H1 (cell line): ENCODE results near the gene RBFOX1. TPM values are rescaled to one million over a fixed set of nuclear protein-coding genes. Genes with fewer than 3 reads are reported as not detected.

Experiments used
- CTCF ChIA-PET: fragments of 300-600 bp; sonication (Branson Sonifier 250); formaldehyde crosslinking; loops from one replicate; lab custom pipeline; 2021; ENCODE audit not compliant: partially characterized antibody; lab: Charles Lee
- POLR2A ChIA-PET: fragments of 300-600 bp; sonication (Branson Sonifier 250); formaldehyde crosslinking; loops from one replicate; lab custom pipeline; 2021; ENCODE audit warnings: inconsistent platforms; ENCODE audit not compliant: partially characterized antibody; lab: Charles Lee
- DNase-seq, 2 experiments: peaks; one replicate each; pipeline versions ENCODE4 v3.0.0 to v3.0.0-alpha.2; 2010 to 2022; ENCODE audit warnings: low spot score in 2 of 2, low read depth in 1 of 2, mixed read lengths in 1 of 2
- FAIRE-seq: peaks from 2 replicates; lab custom pipeline; 2011; peaks lifted over from hg19 to GRCh38; lab: Jason Lieb, UNC
- H2AFZ ChIP-seq: 2 replicates; pipeline ENCODE4 v1.8.1; 2012; ENCODE audit warnings: low read length, inconsistent platforms
- H2AK5ac ChIP-seq: 2 replicates; pipeline ENCODE4 v1.6.1; 2013; ENCODE audit warnings: low read depth, low read length
- H2BK120ac ChIP-seq: replicated peaks from 2 replicates; pipeline ENCODE3; 2013; ENCODE audit warnings: low read depth, low read length, inconsistent platforms
- H2BK12ac ChIP-seq: 2 replicates; pipeline ENCODE4 v1.6.1; 2013; ENCODE audit warnings: low read depth, low read length
- H2BK15ac ChIP-seq: 2 replicates; pipeline ENCODE4 v1.6.1; 2013; ENCODE audit warnings: low read length
- H2BK20ac ChIP-seq: 2 replicates; pipeline ENCODE4 v1.6.1; 2013; ENCODE audit warnings: low read length
- H2BK5ac ChIP-seq: 2 replicates; pipeline ENCODE4 v1.6.1; 2013; ENCODE audit warnings: low read depth, low read length
- H3K14ac ChIP-seq: 2 replicates; pipeline ENCODE4 v1.6.1; 2013; ENCODE audit warnings: inconsistent platforms; ENCODE audit not compliant: insufficient read length
- H3K18ac ChIP-seq: 2 replicates; pipeline ENCODE4 v1.6.1; 2013; ENCODE audit warnings: low read length; ENCODE audit errors: extremely low read depth
- H3K23ac ChIP-seq: 2 replicates; pipeline ENCODE4 v1.6.1; 2013; ENCODE audit warnings: inconsistent platforms; ENCODE audit not compliant: insufficient read length
- H3K23me2 ChIP-seq: 2 replicates; pipeline ENCODE4 v1.6.1; 2013; ENCODE audit warnings: low read depth, low read length
- H3K27ac ChIP-seq: 2 replicates; pipeline ENCODE4 v1.6.1; 2011; ENCODE audit warnings: low read depth, low read length, inconsistent platforms
- H3K27me3 ChIP-seq, 4 experiments: replicated peaks in 1 of 4; 1 replicate in 1 of 4; 2 replicates in 3 of 4; pipeline versions ENCODE4 v1.6.1 to v1.8.1; 2011 to 2013; ENCODE audit warnings: low read length in 3 of 4, mild to moderate bottlenecking in 3 of 4, inconsistent platforms in 2 of 4, mixed read lengths in 2 of 4, moderate library complexity in 1 of 4; ENCODE audit not compliant: control insufficient read depth in 3 of 4, insufficient read depth in 3 of 4; ENCODE audit errors: extremely low read depth in 1 of 4
- H3K36me3 ChIP-seq, 4 experiments: 2 replicates each; pipeline versions ENCODE4 v1.6.1 to v1.8.1; 2011 to 2013; ENCODE audit warnings: mild to moderate bottlenecking in 4 of 4, low read length in 3 of 4, moderate library complexity in 2 of 4, control low read depth in 1 of 4, inconsistent platforms in 1 of 4; ENCODE audit not compliant: insufficient read depth in 4 of 4, control insufficient read depth in 2 of 4
- H3K4ac ChIP-seq: replicated peaks from 2 replicates; pipeline ENCODE3; 2013; ENCODE audit warnings: low read length, low read depth, mixed read lengths, inconsistent platforms; ENCODE audit not compliant: insufficient read length
- H3K4me1 ChIP-seq, 4 experiments: replicated peaks in 1 of 4; 1 replicate in 1 of 4; 2 replicates in 3 of 4; pipeline versions ENCODE4 v1.6.1 to v1.8.1; 2011 to 2013; ENCODE audit warnings: low read length in 3 of 4, inconsistent platforms in 2 of 4, mixed read lengths in 1 of 4; ENCODE audit not compliant: insufficient read depth in 4 of 4, control insufficient read depth in 3 of 4
- H3K4me2 ChIP-seq, 2 experiments: 2 replicates each; pipeline versions ENCODE4 v1.6.1 to v1.8.1; 2011 to 2013; ENCODE audit warnings: low read depth in 2 of 2, low read length in 2 of 2, control low read depth in 1 of 2, inconsistent platforms in 1 of 2, mild to moderate bottlenecking in 1 of 2; ENCODE audit not compliant: insufficient read depth in 1 of 2
- H3K4me3 ChIP-seq, 4 experiments: fragments of 200-600, 300-600 bp in 1 of 4; sonication (generic), shearing (Covaris generic), sonication (Bioruptor Twin) in 1 of 4; 2 replicates each; pipeline versions ENCODE4 v1.5.1 to v1.8.1; 2011 to 2016; ENCODE audit warnings: low read length in 4 of 4, low read depth in 3 of 4, control low read depth in 2 of 4, inconsistent platforms in 2 of 4, mild to moderate bottlenecking in 2 of 4, mixed read lengths in 1 of 4, moderate library complexity in 1 of 4; ENCODE audit not compliant: insufficient read depth in 2 of 4; ENCODE audit errors: extremely low read depth in 1 of 4
- H3K56ac ChIP-seq: replicated peaks from 2 replicates; pipeline ENCODE3; 2013; ENCODE audit warnings: low read depth, mild to moderate bottlenecking, mixed read lengths, low read length, inconsistent platforms; ENCODE audit not compliant: insufficient read length
- H3K79me1 ChIP-seq: 2 replicates; pipeline ENCODE4 v1.6.1; 2013; ENCODE audit warnings: low read depth, low read length, control low read depth
- H3K79me2 ChIP-seq, 2 experiments: 2 replicates each; pipeline versions ENCODE4 v1.6.1 to v1.8.1; 2012 to 2013; ENCODE audit warnings: low read length in 2 of 2, mild to moderate bottlenecking in 2 of 2, inconsistent platforms in 1 of 2; ENCODE audit not compliant: insufficient read depth in 2 of 2, control insufficient read depth in 1 of 2
- H3K9ac ChIP-seq, 4 experiments: replicated peaks in 1 of 4; 1 replicate in 1 of 4; 2 replicates in 3 of 4; pipeline versions ENCODE4 v1.6.1 to v1.8.1; 2011 to 2013; ENCODE audit warnings: low read depth in 3 of 4, low read length in 3 of 4, control low read depth in 2 of 4, mild to moderate bottlenecking in 2 of 4, moderate library complexity in 2 of 4, inconsistent platforms in 1 of 4; ENCODE audit errors: extremely low read depth in 1 of 4
- H3K9me3 ChIP-seq, 2 experiments: 2 replicates each; pipeline versions ENCODE4 v1.6.1 to v1.8.1; 2012 to 2013; ENCODE audit warnings: mild to moderate bottlenecking in 2 of 2, moderate library complexity in 2 of 2, control low read depth in 1 of 2, inconsistent platforms in 1 of 2, low read depth in 1 of 2, low read length in 1 of 2, mixed read lengths in 1 of 2; ENCODE audit not compliant: insufficient read depth in 2 of 2
- H4K20me1 ChIP-seq, 2 experiments: replicated peaks in 1 of 2; 2 replicates each; pipeline versions ENCODE3 to v1.8.1; 2011 to 2013; ENCODE audit warnings: inconsistent platforms in 2 of 2, low read length in 2 of 2, mild to moderate bottlenecking in 1 of 2; ENCODE audit not compliant: insufficient read depth in 2 of 2, control insufficient read depth in 1 of 2
- H4K5ac ChIP-seq: 2 replicates; pipeline ENCODE4 v1.6.1; 2013; ENCODE audit warnings: low read length, low read depth, mixed read lengths, inconsistent platforms; ENCODE audit not compliant: insufficient read length
- H4K8ac ChIP-seq: 2 replicates; pipeline ENCODE4 v1.8.0; 2013; ENCODE audit warnings: mild to moderate bottlenecking, moderate library complexity, low read length, inconsistent platforms; ENCODE audit not compliant: insufficient read depth; ENCODE audit errors: extremely low read depth
- H4K91ac ChIP-seq: replicated peaks from 2 replicates; pipeline ENCODE3; 2013; ENCODE audit warnings: low read length, mixed read lengths, inconsistent platforms; ENCODE audit not compliant: insufficient read length
- EZH2 ChIP-seq: fragments of 200-600 bp; sonication (generic); IDR thresholded peaks from 2 replicates; pipeline ENCODE4 v1.7.1; 2012; ENCODE audit warnings: low read depth, mild to moderate bottlenecking, moderate library complexity, low read length, inconsistent platforms; ENCODE audit not compliant: severe bottlenecking
- JUND ChIP-seq: IDR thresholded peaks from 2 replicates; pipeline ENCODE4 v1.6.1; 2011; ENCODE audit warnings: mild to moderate bottlenecking, improper control_type of control experiment, low read length
- KDM4A ChIP-seq: IDR thresholded peaks from one replicate; pipeline ENCODE4 v1.7.1; 2012; ENCODE audit warnings: low read depth, mild to moderate bottlenecking, moderate library complexity, low read length, inconsistent platforms; ENCODE audit not compliant: severe bottlenecking
- RAD21 ChIP-seq, 2 experiments: IDR thresholded peaks in 1 of 2; conservative IDR thresholded peaks in 1 of 2; 2 replicates each; pipeline ENCODE4 v1.6.1; 2011; ENCODE audit warnings: low read depth in 2 of 2, low read length in 2 of 2, improper control_type of control experiment in 1 of 2, inconsistent platforms in 1 of 2, mild to moderate bottlenecking in 1 of 2, moderate library complexity in 1 of 2
- WGBS, 2 experiments: shearing (Covaris generic) in 1 of 2; methylation state at CpG; one replicate each; pipeline versions ENCODE4 v1.1.6 to v1.1.7; 2013 to 2015; ENCODE audit warnings: low lambda C conversion rate in 2 of 2, mixed read lengths in 2 of 2, inconsistent platforms in 1 of 2, low coverage in 1 of 2, missing lambda C conversion rate in 1 of 2; ENCODE audit not compliant: insufficient replicate concordance in 2 of 2, insufficient coverage in 1 of 2, insufficient read length in 1 of 2; ENCODE audit errors: extremely low coverage in 1 of 2, missing lambda C conversion rate in 1 of 2; 5-methylcytosine and 5-hydroxymethylcytosine counted together
- polyA plus RNA-seq, 7 experiments: library from polyadenylated mRNA; depleted of rRNA in 3 of 7; stranded (reverse) in 5 of 7; unstranded in 2 of 7; fragments of >200 nt in 5 of 7; fragments of 200-250 nt in 2 of 7; gene quantifications; 1 replicate in 5 of 7; 2 replicates in 1 of 7; 4 replicates in 1 of 7; pipeline versions ENCODE4 v1.2.1 to v1.2.3, GENCODE V29; 2011 to 2013; ENCODE audit warnings: missing spikeins in 2 of 7, mixed read lengths in 2 of 7
- total RNA-seq: library from RNA; stranded (reverse); fragmentation: NEBNext Ultra II Directional; extraction: Animal tissue kit (Norgen Biotek cat#: 25700); gene quantifications from 2 replicates; pipeline ENCODE4 v1.2.1, GENCODE V29; 2021
- TF ChIP-seq, protein P1 (sequence below), 3 experiments: IDR thresholded peaks; 1 replicate in 2 of 3; 2 replicates in 1 of 3; pipeline versions ENCODE4 v1.5.1 to v1.6.1; 2011; ENCODE audit warnings: low read length in 3 of 3, mild to moderate bottlenecking in 3 of 3, inconsistent platforms in 2 of 3, low read depth in 1 of 3, moderate library complexity in 1 of 3; ENCODE audit not compliant: insufficient read depth in 1 of 3; ENCODE audit errors: control extremely low read depth in 1 of 3

RBFOX1 gene
- total and polyA plus RNA-seq, 2 of the 8 experiments (the other 6 are each of a cell fraction or from before 2014, with no cell fraction given): 1.7 to 2.8 TPM

DNA sequence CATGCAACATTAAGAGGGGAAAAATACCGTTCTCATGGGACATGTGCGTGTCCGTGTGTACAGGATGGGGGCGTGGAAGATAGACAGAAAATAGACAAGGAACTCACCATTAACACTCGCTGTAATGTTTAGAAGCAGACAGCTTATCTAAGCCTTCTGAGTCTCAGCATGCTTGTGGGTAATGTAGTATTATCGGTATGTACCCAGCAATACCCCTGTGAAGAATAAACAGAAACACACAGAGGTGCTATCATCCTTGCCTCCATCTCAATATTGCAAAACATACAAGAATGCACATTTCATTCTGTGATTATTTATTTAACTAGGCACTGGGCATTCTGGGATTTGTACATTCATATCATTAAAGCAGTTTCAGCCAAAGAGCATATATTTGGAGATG, 42.0 kb upstream of the RBFOX1 start:
- Histone ChIP-seq H4K91ac (no peak overlapping the region), H2BK15ac (no peak overlapping the region), H3K18ac (no peak overlapping the region), H3K4me3 (no peak overlapping the region), H3K27ac (no peak overlapping the region), H2AK5ac (no peak overlapping the region), H3K56ac (no peak overlapping the region), H3K27me3 (no peaks in the 10 kb centered on the region), H3K9me3 (peaks cover 0 to 3% of the 10 kb centered on the region in 2 experiments; a peak in 3 of 4 replicates), H4K8ac (no peak overlapping the region), H4K20me1 (no peaks in the 10 kb centered on the region), H3K9ac (no peak overlapping the region), H2BK120ac (no peak overlapping the region), H2BK5ac (no peak overlapping the region), H3K4me2 (no peak overlapping the region), H3K14ac (no peak overlapping the region), H2BK20ac (no peak overlapping the region), H3K79me1 (no peaks in the 10 kb centered on the region), H3K79me2 (no peaks in the 10 kb centered on the region), H2AFZ (no peak overlapping the region), H3K36me3 (no peaks in the 10 kb centered on the region), H4K5ac (no peak overlapping the region), H2BK12ac (no peak overlapping the region), H3K4me1 (no peaks in the 10 kb centered on the region), H3K23ac (no peak overlapping the region), H3K4ac (no peak overlapping the region), H3K23me2 (no peaks in the 10 kb centered on the region)
- FAIRE-seq: no peak
- ChIA-PET CTCF (no interaction called here), POLR2A (no interaction called here)
- 86% methylated on average over 6 of the region's 6 CpGs; no CpG with 5 or more reads in 1 of the 2 experiments for WGBS, 2 experiments
- DNase-seq: no peak
- TF ChIP-seq RAD21 (IDR thresholded peaks at IDR 0.05 in 1 of 2, conservative IDR thresholded peaks at IDR 0.05 in 1 of 2; ENCODE audit: low read depth in 2 of 2, low read length in 2 of 2) (no peak), JUND (no peak), EZH2 (no peak), KDM4A (no peak)
- TF ChIP-seq, protein P1, sequence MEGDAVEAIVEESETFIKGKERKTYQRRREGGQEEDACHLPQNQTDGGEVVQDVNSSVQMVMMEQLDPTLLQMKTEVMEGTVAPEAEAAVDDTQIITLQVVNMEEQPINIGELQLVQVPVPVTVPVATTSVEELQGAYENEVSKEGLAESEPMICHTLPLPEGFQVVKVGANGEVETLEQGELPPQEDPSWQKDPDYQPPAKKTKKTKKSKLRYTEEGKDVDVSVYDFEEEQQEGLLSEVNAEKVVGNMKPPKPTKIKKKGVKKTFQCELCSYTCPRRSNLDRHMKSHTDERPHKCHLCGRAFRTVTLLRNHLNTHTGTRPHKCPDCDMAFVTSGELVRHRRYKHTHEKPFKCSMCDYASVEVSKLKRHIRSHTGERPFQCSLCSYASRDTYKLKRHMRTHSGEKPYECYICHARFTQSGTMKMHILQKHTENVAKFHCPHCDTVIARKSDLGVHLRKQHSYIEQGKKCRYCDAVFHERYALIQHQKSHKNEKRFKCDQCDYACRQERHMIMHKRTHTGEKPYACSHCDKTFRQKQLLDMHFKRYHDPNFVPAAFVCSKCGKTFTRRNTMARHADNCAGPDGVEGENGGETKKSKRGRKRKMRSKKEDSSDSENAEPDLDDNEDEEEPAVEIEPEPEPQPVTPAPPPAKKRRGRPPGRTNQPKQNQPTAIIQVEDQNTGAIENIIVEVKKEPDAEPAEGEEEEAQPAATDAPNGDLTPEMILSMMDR (IDR thresholded peaks at IDR 0.05; ENCODE audit: control extremely low read depth in 1 of 3, insufficient read depth in 1 of 3, low read depth in 1 of 3, low read length in 3 of 3): no peak
